Measurements from ENCODE around the gene AMPD3.

- TF ChIP-seq CTCF (IDR thresholded peaks at IDR 0.05) = no peak
- TF ChIP-seq EZH2 (IDR thresholded peaks at IDR 0.05; ENCODE audit: borderline replicate concordance, insufficient read depth, low read depth, low read length, poor library complexity, severe bottlenecking) = no peak
Measured at GRCh38 chr11:10462746-10463300, 7.8 kb downstream of the AMPD3 start.
